GM12891 (cell line): ENCODE measurements around the gene CDK14.

Experiments used
- PAX5 ChIP-seq: IDR thresholded peaks from 2 replicates; pipeline ENCODE4 v1.6.1; 2011; ENCODE audit warnings: low read length, moderate library complexity, mild to moderate bottlenecking; ENCODE audit not compliant: insufficient read depth, severe bottlenecking
- POLR2A ChIP-seq: IDR thresholded peaks from 2 replicates; pipeline ENCODE4 v1.6.1; 2011; ENCODE audit warnings: low read depth, low read length, control low read depth
- POLR2AphosphoS5 ChIP-seq: IDR thresholded peaks from 2 replicates; pipeline ENCODE4 v1.6.1; 2011; ENCODE audit warnings: low read depth, low read length, control low read depth
- POU2F2 ChIP-seq: IDR thresholded peaks from 2 replicates; pipeline ENCODE4 v1.6.1; 2011; ENCODE audit warnings: low read depth, mild to moderate bottlenecking, control low read depth, low read length, moderate library complexity
- SPI1 ChIP-seq: IDR thresholded peaks from 2 replicates; pipeline ENCODE4 v1.6.1; 2011; ENCODE audit warnings: low read depth, low read length, control low read depth
- TAF1 ChIP-seq: IDR thresholded peaks from 2 replicates; pipeline ENCODE4 v1.6.1; 2011; ENCODE audit warnings: low read depth, low read length, control low read depth

- TF ChIP-seq POLR2A (no peak), POLR2AphosphoS5 (no peak), SPI1 (no peak), TAF1 (no peak), PAX5 (no peak), POU2F2 (no peak)
These were observed 511.3 kb downstream of the CDK14 start for GRCh38 chr7:91107460-91107859.
